OCI-LY1 (cell line): ENCODE data around the gene SCIN.
A peak's percentile ranks its signal among the peaks of the same experiment; 100 is the strongest.
"Not testable (repeated sequence)": the region's sequence is repeated elsewhere in the genome, so short reads cannot be mapped to it uniquely, and the experiment has no call there.

Source experiments
- H2AFZ ChIP-seq: fragments of 200-600 bp; sonication (generic), shearing (Covaris generic); 2 replicates; pipeline ENCODE4 v1.6.0; 2014; ENCODE audit warnings: antibody characterized with exemption, mild to moderate bottlenecking, low read length
- H3F3A ChIP-seq: fragments of 200-600 bp; sonication (generic), shearing (Covaris generic); 2 replicates; pipeline ENCODE4 v1.6.0; 2014; ENCODE audit warnings: mild to moderate bottlenecking, antibody characterized with exemption, low read length, moderate library complexity; ENCODE audit not compliant: insufficient read depth
- H3K27ac ChIP-seq: fragments of 200-600 bp; sonication (generic); 2 replicates; pipeline ENCODE4 v1.5.1; 2014; ENCODE audit warnings: low read length, mixed run types, mild to moderate bottlenecking, low read depth; ENCODE audit not compliant: poor library complexity, severe bottlenecking
- H3K27me3 ChIP-seq: fragments of 200-600 bp; sonication (generic); 2 replicates; pipeline ENCODE4 v1.6.0; 2014; ENCODE audit warnings: antibody characterized with exemption, mild to moderate bottlenecking, low read length, moderate library complexity; ENCODE audit not compliant: insufficient read depth
- H3K36me3 ChIP-seq: fragments of 200-600 bp; sonication (generic); 2 replicates; pipeline ENCODE4 v1.6.1; 2014; ENCODE audit warnings: mild to moderate bottlenecking, antibody characterized with exemption, low read length, moderate library complexity, mixed read lengths; ENCODE audit not compliant: insufficient read depth
- H3K4me1 ChIP-seq: fragments of 200-600 bp; sonication (generic); 2 replicates; pipeline ENCODE4 v1.5.1; 2014; ENCODE audit warnings: mild to moderate bottlenecking, low read length, moderate library complexity; ENCODE audit not compliant: insufficient read depth, severe bottlenecking
- H3K4me2 ChIP-seq: fragments of 200-600 bp; sonication (generic), shearing (Covaris generic); 2 replicates; pipeline ENCODE4 v1.6.1; 2014; ENCODE audit warnings: low read length
- H3K4me3 ChIP-seq: fragments of 200-600 bp; sonication (generic); 2 replicates; pipeline ENCODE4 v1.5.1; 2014; ENCODE audit warnings: low read length, low read depth, mild to moderate bottlenecking, mixed read lengths; ENCODE audit not compliant: poor library complexity, severe bottlenecking
- H3K79me2 ChIP-seq: fragments of 200-600 bp; shearing (Covaris generic); 2 replicates; pipeline ENCODE4 v1.6.1; 2016; ENCODE audit warnings: mixed run types, low read length, mixed read lengths; ENCODE audit not compliant: insufficient read depth
- H3K9ac ChIP-seq: fragments of 200-600 bp; sonication (generic), shearing (Covaris generic); 2 replicates; pipeline ENCODE4 v1.6.1; 2014; ENCODE audit warnings: mild to moderate bottlenecking, low read length, mixed read lengths
- H3K9me2 ChIP-seq: fragments of 200-600 bp; sonication (generic), shearing (Covaris generic); 2 replicates; pipeline ENCODE4 v1.6.1; 2014; ENCODE audit warnings: low read depth, mild to moderate bottlenecking, low read length, mixed read lengths
- H3K9me3 ChIP-seq: fragments of 200-600 bp; shearing (Covaris generic); 2 replicates; pipeline ENCODE4 v1.6.1; 2014; ENCODE audit warnings: low read length, mixed read lengths
- H4K20me1 ChIP-seq: fragments of 200-600 bp; sonication (generic), shearing (Covaris generic); 2 replicates; pipeline ENCODE4 v1.6.0; 2016; ENCODE audit warnings: mild to moderate bottlenecking, low read length; ENCODE audit not compliant: insufficient read depth
- EZH2 ChIP-seq: fragments of 200-600 bp; sonication (generic), shearing (Covaris generic); IDR thresholded peaks from 2 replicates; pipeline ENCODE4 v1.8.0; 2017; ENCODE audit warnings: borderline replicate concordance, mixed run types, mild to moderate bottlenecking, antibody characterized with exemption, low read length, moderate library complexity, mixed read lengths
- TF ChIP-seq, protein P1 (sequence below): fragments of 200-600 bp; sonication (generic), shearing (Covaris generic); IDR thresholded peaks from 2 replicates; pipeline ENCODE4 v1.5.1; 2017; ENCODE audit warnings: mild to moderate bottlenecking, antibody characterized with exemption, low read length, moderate library complexity, mixed read lengths

Gene SCIN

DNA sequence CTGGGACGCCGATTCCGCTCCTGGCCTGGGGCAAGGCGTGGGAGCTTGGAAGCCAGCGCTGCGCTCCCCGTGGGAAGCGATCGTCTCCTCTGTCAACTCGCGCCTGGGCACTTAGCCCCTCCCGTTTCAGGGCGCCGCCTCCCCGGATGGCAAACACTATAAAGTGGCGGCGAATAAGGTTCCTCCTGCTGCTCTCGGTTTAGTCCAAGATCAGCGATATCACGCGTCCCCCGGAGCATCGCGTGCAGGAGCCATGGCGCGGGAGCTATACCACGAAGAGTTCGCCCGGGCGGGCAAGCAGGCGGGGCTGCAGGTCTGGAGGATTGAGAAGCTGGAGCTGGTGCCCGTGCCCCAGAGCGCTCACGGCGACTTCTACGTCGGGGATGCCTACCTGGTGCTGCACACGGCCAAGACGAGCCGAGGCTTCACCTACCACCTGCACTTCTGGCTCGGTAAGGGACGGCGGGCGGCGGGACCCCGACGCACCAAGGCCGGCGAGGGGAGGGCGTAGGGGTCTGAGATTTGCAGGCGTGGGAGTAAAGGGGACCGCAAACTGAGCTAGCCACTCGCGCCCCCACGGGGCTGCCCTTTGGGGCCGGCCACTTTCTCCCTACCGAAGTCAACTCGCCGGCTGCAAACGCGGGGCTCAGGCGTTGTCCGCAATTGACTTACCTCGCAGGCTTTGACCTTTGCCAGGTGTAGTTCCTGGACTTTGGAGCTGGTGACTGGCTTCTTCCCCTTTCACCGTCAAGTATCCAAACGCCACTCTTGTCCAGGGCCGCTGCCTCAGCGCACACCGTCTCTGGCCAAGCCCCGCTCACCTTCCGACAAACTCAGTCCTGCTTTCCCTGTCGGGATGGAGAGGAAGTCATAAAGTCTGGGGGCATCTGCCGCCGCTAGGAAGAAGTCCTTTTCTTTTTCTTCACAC is at the start of gene SCIN:
Gene SCIN (plus strand): TSS at position 187 of the 928 bp plus-strand sequence. CDS start 67 bp downstream, at position 254.
- Histone ChIP-seq H3K9ac (no peak within 1 kb of the TSS), H3K27ac (no peak within 1 kb of the TSS), H2AFZ (no peak within 1 kb of the TSS), H3K9me2 (no peaks in the 10 kb centered on the region), H3K4me1 (no peaks in the 10 kb centered on the region), H3K27me3 (no peaks in the 10 kb centered on the region), H4K20me1 (no peaks in the 10 kb centered on the region), H3K4me3 (no peak within 1 kb of the TSS), H3K79me2 (no peaks in the 10 kb centered on the region), H3K4me2 (no peak within 1 kb of the TSS), H3F3A (no peaks in the 10 kb centered on the region), H3K36me3 (no peaks in the 10 kb centered on the region), H3K9me3 (no peaks in the 10 kb centered on the region)
- TF ChIP-seq EZH2: no peak
- TF ChIP-seq, protein P1, sequence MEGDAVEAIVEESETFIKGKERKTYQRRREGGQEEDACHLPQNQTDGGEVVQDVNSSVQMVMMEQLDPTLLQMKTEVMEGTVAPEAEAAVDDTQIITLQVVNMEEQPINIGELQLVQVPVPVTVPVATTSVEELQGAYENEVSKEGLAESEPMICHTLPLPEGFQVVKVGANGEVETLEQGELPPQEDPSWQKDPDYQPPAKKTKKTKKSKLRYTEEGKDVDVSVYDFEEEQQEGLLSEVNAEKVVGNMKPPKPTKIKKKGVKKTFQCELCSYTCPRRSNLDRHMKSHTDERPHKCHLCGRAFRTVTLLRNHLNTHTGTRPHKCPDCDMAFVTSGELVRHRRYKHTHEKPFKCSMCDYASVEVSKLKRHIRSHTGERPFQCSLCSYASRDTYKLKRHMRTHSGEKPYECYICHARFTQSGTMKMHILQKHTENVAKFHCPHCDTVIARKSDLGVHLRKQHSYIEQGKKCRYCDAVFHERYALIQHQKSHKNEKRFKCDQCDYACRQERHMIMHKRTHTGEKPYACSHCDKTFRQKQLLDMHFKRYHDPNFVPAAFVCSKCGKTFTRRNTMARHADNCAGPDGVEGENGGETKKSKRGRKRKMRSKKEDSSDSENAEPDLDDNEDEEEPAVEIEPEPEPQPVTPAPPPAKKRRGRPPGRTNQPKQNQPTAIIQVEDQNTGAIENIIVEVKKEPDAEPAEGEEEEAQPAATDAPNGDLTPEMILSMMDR: no peak

DNA sequence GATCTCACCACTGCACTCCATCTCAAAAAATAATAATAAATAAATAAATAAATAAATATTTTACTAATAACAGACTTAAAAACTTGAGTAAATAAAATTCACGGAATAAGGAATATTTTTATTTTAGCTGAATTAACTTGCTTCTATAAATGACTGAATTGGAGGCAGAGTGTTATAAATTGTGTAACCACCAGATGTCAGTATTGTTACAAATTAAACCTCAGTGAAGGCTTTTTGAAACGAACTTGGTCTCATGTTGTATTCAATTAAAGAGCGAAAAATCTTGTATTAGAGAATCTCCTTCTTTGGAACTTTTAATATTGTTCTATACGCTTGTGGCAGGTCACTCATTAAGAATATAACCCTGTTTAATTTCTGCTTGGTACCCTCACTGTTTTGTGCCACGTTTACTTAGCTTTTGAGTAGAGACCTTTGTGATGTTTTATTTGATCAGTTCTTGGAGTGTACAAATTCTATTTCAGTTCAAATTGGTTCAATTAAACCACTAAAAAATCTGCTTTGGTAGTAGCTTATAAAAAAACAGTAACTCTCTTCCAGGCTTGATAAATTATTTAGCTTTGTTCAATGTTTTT is 45.6 kb upstream of the SCIN start:
- no peak overlapping the region for H3K4me2 ChIP-seq
- H2AFZ ChIP-seq: no peak overlapping the region
- H3F3A ChIP-seq: no peaks in the 10 kb centered on the region

DNA sequence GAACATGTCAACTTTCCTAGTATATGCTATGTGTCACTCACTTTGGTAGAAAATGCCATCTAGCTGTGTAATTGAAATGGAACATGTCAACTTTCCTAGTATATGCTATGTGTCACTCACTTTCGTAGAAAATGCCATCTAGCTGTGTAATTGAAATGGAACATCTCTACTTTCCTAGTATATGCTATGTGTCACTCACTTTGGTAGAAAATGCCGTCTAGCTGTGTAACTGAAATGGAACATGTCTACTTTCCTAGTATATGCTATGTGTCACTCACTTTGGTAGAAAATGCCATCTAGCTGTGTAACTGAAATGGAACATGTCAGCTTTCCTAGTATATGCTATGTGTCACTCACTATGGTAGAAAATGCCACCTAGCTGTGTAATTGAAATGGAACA is 43.8 kb upstream of the SCIN start:
- H3K4me1 ChIP-seq, H3K4me3 ChIP-seq, H3K27me3 ChIP-seq, H3K4me2 ChIP-seq, H3K36me3 ChIP-seq, H3K9ac ChIP-seq, H3F3A ChIP-seq, H4K20me1 ChIP-seq, H3K79me2 ChIP-seq, H3K9me2 ChIP-seq, H2AFZ ChIP-seq, H3K9me3 ChIP-seq, H3K27ac ChIP-seq: not testable (repeated sequence)

More for the DNA sequence above, 45.6 kb upstream of the SCIN start:
- H3K79me2 ChIP-seq: no peaks in the 10 kb centered on the region
- H3K36me3 ChIP-seq: no peaks in the 10 kb centered on the region
- no peaks in the 10 kb centered on the region for H3K27me3 ChIP-seq
- no peaks in the 10 kb centered on the region for H3K4me1 ChIP-seq
- H3K9me2 ChIP-seq: no peaks in the 10 kb centered on the region
- H3K4me3 ChIP-seq: no peak overlapping the region
- H3K9ac ChIP-seq: no peak overlapping the region
- no peaks in the 10 kb centered on the region for H4K20me1 ChIP-seq
- H3K9me3 ChIP-seq: no peaks in the 10 kb centered on the region
- H3K27ac ChIP-seq: no peak overlapping the region
- TF ChIP-seq EZH2: no peak
- TF ChIP-seq, protein P1: peak; percentile 55

DNA sequence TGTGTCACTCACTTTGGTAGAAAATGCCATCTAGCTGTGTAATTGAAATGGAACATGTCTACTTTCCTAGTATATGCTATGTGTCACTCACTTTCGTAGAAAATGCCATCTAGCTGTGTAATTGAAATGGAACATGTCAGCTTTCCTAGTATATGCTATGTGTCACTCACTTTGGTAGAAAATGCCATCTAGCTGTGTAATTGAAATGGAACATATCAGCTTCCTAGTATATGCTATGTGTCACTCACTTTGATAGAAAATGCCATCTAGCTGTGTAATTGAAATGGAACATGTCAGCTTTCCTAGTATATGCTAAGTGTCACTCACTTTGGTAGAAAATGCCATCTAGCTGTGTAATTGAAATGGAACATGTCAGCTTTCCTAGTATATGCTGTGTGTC is 42.9 kb upstream of the SCIN start:
- H3K27ac ChIP-seq, H3K36me3 ChIP-seq, H4K20me1 ChIP-seq, H3K4me3 ChIP-seq, H3K9me2 ChIP-seq, H2AFZ ChIP-seq, H3K9me3 ChIP-seq, H3K9ac ChIP-seq, H3K4me2 ChIP-seq, H3F3A ChIP-seq, H3K79me2 ChIP-seq, H3K4me1 ChIP-seq, H3K27me3 ChIP-seq: not testable (repeated sequence)
